Osteoblast (primary cell): ENCODE results near the gene BAIAP2. TPM values are rescaled to one million over a fixed set of nuclear protein-coding genes. Genes with fewer than 3 reads are reported as not detected.
A peak's percentile ranks its signal among the peaks of the same experiment; 100 is the strongest.

Experiments
- DNase-seq: peaks from one replicate; pipeline ENCODE4 v3.0.0; 2011; ENCODE audit warnings: low spot score, mixed read lengths; ENCODE audit not compliant: insufficient read length; ENCODE audit errors: missing footprints
- H2AFZ ChIP-seq: 2 replicates; pipeline ENCODE4 v1.6.0; 2011; ENCODE audit warnings: mild to moderate bottlenecking, low read length
- H3K27ac ChIP-seq: 2 replicates; pipeline ENCODE4 v1.5.1; 2011; ENCODE audit warnings: mild to moderate bottlenecking, low read depth, low read length, moderate library complexity
- H3K27me3 ChIP-seq: 2 replicates; pipeline ENCODE4 v1.6.0; 2012; ENCODE audit warnings: mild to moderate bottlenecking, control low read depth, inconsistent platforms, low read length, moderate library complexity; ENCODE audit not compliant: insufficient read depth
- H3K36me3 ChIP-seq: 2 replicates; pipeline ENCODE4 v1.5.1; 2011; ENCODE audit warnings: mild to moderate bottlenecking, low read length, control low read depth, moderate library complexity; ENCODE audit not compliant: insufficient read depth
- H3K4me1 ChIP-seq: 2 replicates; pipeline ENCODE4 v1.5.1; 2011; ENCODE audit warnings: mild to moderate bottlenecking, low read length, control low read depth, moderate library complexity; ENCODE audit not compliant: insufficient read depth
- H3K4me2 ChIP-seq: 2 replicates; pipeline ENCODE4 v1.6.0; 2011; ENCODE audit warnings: mild to moderate bottlenecking, low read length; ENCODE audit not compliant: insufficient read depth
- H3K4me3 ChIP-seq: fragments of 200-600 bp; sonication (generic); 3 replicates; pipeline ENCODE4 v1.5.1; 2012; ENCODE audit warnings: mild to moderate bottlenecking, low read length, inconsistent platforms; ENCODE audit not compliant: insufficient read depth
- H3K79me2 ChIP-seq: 2 replicates; pipeline ENCODE4 v1.6.0; 2012; ENCODE audit warnings: mild to moderate bottlenecking, low read length, control low read depth, inconsistent platforms; ENCODE audit not compliant: insufficient read depth
- H3K9me3 ChIP-seq: 2 replicates; pipeline ENCODE4 v1.5.1; 2011; ENCODE audit warnings: low read depth, low read length, control low read depth
- H4K20me1 ChIP-seq: 2 replicates; pipeline ENCODE4 v1.6.0; 2012; ENCODE audit warnings: mild to moderate bottlenecking, low read length, control low read depth; ENCODE audit not compliant: insufficient read depth
- CTCF ChIP-seq: IDR thresholded peaks from 2 replicates; pipeline ENCODE4 v1.5.1; 2011; ENCODE audit warnings: mild to moderate bottlenecking, low read depth, low read length, moderate library complexity; ENCODE audit errors: extremely low read depth
- total RNA-seq: library from RNA; depleted of rRNA; stranded (reverse); fragments of >200 nt; gene quantifications from 2 replicates; pipeline ENCODE4 v1.2.3, GENCODE V29; 2012

Gene BAIAP2
- total RNA-seq, 1 donor, result 15.6 TPM

GRCh38 chr17:80997424-80998117 is 37.4 kb upstream of the BAIAP2 start:
- Histone ChIP-seq H3K27me3 (peaks cover 3% of the 10 kb centered on the region), H3K4me2 (no peak overlapping the region), H3K9me3 (no peaks in the 10 kb centered on the region), H3K36me3 (peaks cover 32% of the 10 kb centered on the region), H3K27ac (no peak overlapping the region), H2AFZ (no peak overlapping the region), H3K79me2 (peaks cover 16% of the 10 kb centered on the region), H3K4me1 (peaks cover 13% of the 10 kb centered on the region), H4K20me1 (peaks cover 6% of the 10 kb centered on the region), H3K4me3 (no peak overlapping the region)
- peak; percentile 97 for DNase-seq
- no peak for TF ChIP-seq CTCF

GRCh38 chr17:80998118-80998747 is 36.7 kb upstream of the BAIAP2 start:
- peak; percentile 83 for DNase-seq

GRCh38 chr17:80998748-80999535 is 36.0 kb upstream of the BAIAP2 start:
- Histone ChIP-seq H3K79me2 (peaks cover 3% of the 10 kb centered on the region), H3K27me3 (peaks cover 15% of the 10 kb centered on the region), H3K4me1 (peaks cover 6% of the 10 kb centered on the region), H3K4me2 (no peak overlapping the region), H4K20me1 (peaks cover 2% of the 10 kb centered on the region), H2AFZ (no peak overlapping the region), H3K9me3 (no peaks in the 10 kb centered on the region), H3K36me3 (peaks cover 32% of the 10 kb centered on the region), H3K4me3 (no peak overlapping the region), H3K27ac (no peak overlapping the region)
- DNase-seq, result peak; percentile 82
- TF ChIP-seq CTCF, result no peak

More at GRCh38 chr17:80998118-80998747, 36.7 kb upstream of the BAIAP2 start:
- Histone ChIP-seq H3K4me1 (peaks cover 6% of the 10 kb centered on the region), H2AFZ (no peak overlapping the region), H3K36me3 (peaks cover 32% of the 10 kb centered on the region), H3K9me3 (no peaks in the 10 kb centered on the region), H3K4me3 (no peak overlapping the region), H3K27ac (no peak overlapping the region), H3K4me2 (no peak overlapping the region), H4K20me1 (peaks cover 2% of the 10 kb centered on the region), H3K27me3 (peaks cover 8% of the 10 kb centered on the region), H3K79me2 (peaks cover 10% of the 10 kb centered on the region)
- TF ChIP-seq CTCF, result no peak
